ENCODE measurements around the gene COX8C.

- TF ChIP-seq POLR2A (IDR thresholded peaks at IDR 0.05), result no peak
- TF ChIP-seq, protein P1, sequence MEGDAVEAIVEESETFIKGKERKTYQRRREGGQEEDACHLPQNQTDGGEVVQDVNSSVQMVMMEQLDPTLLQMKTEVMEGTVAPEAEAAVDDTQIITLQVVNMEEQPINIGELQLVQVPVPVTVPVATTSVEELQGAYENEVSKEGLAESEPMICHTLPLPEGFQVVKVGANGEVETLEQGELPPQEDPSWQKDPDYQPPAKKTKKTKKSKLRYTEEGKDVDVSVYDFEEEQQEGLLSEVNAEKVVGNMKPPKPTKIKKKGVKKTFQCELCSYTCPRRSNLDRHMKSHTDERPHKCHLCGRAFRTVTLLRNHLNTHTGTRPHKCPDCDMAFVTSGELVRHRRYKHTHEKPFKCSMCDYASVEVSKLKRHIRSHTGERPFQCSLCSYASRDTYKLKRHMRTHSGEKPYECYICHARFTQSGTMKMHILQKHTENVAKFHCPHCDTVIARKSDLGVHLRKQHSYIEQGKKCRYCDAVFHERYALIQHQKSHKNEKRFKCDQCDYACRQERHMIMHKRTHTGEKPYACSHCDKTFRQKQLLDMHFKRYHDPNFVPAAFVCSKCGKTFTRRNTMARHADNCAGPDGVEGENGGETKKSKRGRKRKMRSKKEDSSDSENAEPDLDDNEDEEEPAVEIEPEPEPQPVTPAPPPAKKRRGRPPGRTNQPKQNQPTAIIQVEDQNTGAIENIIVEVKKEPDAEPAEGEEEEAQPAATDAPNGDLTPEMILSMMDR (IDR thresholded peaks at IDR 0.05), result no peak
Measured at GRCh38 chr14:93348292-93348691, 1.3 kb downstream of the COX8C start.

Data from right lobe of liver (tissue), 4 donors.